ENCODE measurements around the gene SDK2. TPM values are rescaled to one million over a fixed set of nuclear protein-coding genes. Genes with fewer than 3 reads are reported as not detected.

The SDK2 gene
- total and polyA plus RNA-seq, 9 of the 15 experiments (the other 6 are each of a cell fraction or from before 2014, with no cell fraction given): 0.04 TPM; not detected in 8

GRCh38 chr17:73357981-73358380, 286.3 kb downstream of the SDK2 start:
- Histone ChIP-seq H3K4me2 (ENCODE audit: insufficient read depth, low read length) (no peak overlapping the region), H2AFZ (ENCODE audit: low read depth, low read length) (no peak overlapping the region), H3K9me3 (replicated peaks; ENCODE audit: control insufficient read depth, insufficient read depth, low read depth, low read length) (no peaks in the 10 kb centered on the region), H3K9me1 (ENCODE audit: control insufficient read depth, insufficient read depth, low read length) (no peaks in the 10 kb centered on the region), H3K36me3 (ENCODE audit: control insufficient read depth, insufficient read depth, low read length) (no peaks in the 10 kb centered on the region), H3K4me3 (no peak overlapping the region), H3K27me3 (ENCODE audit: control insufficient read depth in 2 of 2, insufficient read depth in 2 of 2, low read length in 2 of 2) (peaks cover 38 to 76% of the 10 kb centered on the region in 2 experiments; a peak in 4 of 5 replicates), H3K27ac (ENCODE audit: extremely low read depth, low read depth, low read length) (no peak overlapping the region), H3K4me1 (replicated peaks in 1 of 2; ENCODE audit: control insufficient read depth in 2 of 2, insufficient read depth in 2 of 2, low read length in 2 of 2) (peaks cover 0 to 10% of the 10 kb centered on the region in 2 experiments; a peak in 2 of 5 replicates), H4K20me1 (replicated peaks; ENCODE audit: control insufficient read depth, insufficient read depth, low read length) (no peaks in the 10 kb centered on the region; the same call in 1 of the 2 replicates), H3K79me2 (ENCODE audit: control insufficient read depth, insufficient read depth, low read length) (no peaks in the 10 kb centered on the region), H3K9ac (ENCODE audit: insufficient read depth in 1 of 2, low read depth in 2 of 2, low read length in 2 of 2) (no peak overlapping the region)
- in situ Hi-C loops (cut with MboI): no loop called here
- FAIRE-seq (no peak), DNase-seq (ENCODE audit: extremely low read depth in 1 of 4, low spot score in 3 of 4) (no peak), ATAC-seq (no peak)
- TF ChIP-seq, protein P1, sequence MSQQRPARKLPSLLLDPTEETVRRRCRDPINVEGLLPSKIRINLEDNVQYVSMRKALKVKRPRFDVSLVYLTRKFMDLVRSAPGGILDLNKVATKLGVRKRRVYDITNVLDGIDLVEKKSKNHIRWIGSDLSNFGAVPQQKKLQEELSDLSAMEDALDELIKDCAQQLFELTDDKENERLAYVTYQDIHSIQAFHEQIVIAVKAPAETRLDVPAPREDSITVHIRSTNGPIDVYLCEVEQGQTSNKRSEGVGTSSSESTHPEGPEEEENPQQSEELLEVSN (IDR thresholded peaks at IDR 0.05; ENCODE audit: borderline replicate concordance in 1 of 2, extremely low read depth in 1 of 2, insufficient read depth in 1 of 2, insufficient read length in 1 of 2, low read depth in 1 of 2, low read length in 1 of 2, poor library complexity in 1 of 2, severe bottlenecking in 1 of 2): no peak
- TF ChIP-seq, protein P2, sequence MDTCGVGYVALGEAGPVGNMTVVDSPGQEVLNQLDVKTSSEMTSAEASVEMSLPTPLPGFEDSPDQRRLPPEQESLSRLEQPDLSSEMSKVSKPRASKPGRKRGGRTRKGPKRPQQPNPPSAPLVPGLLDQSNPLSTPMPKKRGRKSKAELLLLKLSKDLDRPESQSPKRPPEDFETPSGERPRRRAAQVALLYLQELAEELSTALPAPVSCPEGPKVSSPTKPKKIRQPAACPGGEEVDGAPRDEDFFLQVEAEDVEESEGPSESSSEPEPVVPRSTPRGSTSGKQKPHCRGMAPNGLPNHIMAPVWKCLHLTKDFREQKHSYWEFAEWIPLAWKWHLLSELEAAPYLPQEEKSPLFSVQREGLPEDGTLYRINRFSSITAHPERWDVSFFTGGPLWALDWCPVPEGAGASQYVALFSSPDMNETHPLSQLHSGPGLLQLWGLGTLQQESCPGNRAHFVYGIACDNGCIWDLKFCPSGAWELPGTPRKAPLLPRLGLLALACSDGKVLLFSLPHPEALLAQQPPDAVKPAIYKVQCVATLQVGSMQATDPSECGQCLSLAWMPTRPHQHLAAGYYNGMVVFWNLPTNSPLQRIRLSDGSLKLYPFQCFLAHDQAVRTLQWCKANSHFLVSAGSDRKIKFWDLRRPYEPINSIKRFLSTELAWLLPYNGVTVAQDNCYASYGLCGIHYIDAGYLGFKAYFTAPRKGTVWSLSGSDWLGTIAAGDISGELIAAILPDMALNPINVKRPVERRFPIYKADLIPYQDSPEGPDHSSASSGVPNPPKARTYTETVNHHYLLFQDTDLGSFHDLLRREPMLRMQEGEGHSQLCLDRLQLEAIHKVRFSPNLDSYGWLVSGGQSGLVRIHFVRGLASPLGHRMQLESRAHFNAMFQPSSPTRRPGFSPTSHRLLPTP (IDR thresholded peaks at IDR 0.05; ENCODE audit: borderline replicate concordance, extremely low read depth, insufficient read length): no peak
- TF ChIP-seq GABPB1 (CRISPR knock-in tag; IDR thresholded peaks at IDR 0.05) (no peak), KLF1 (tag; IDR thresholded peaks at IDR 0.05) (no peak), TARDBP (IDR thresholded peaks at IDR 0.05) (no peak), L3MBTL2 (IDR thresholded peaks at IDR 0.05) (no peak), STAG1 (CRISPR knock-in tag; IDR thresholded peaks at IDR 0.05; ENCODE audit: borderline replicate concordance) (no peak)
- intact Hi-C loops (cut with micrococcal nuclease): no loop called here
- no TSS peak for BruUV-seq (replicated peaks)
- POLR2A ChIA-PET: no interaction called here
- 4% methylated on average over 15 of the region's 19 CpGs for WGBS (ENCODE audit: insufficient coverage, low coverage, missing lambda C conversion rate)
- CTCF ChIA-PET (ENCODE audit: low intra/inter-chr PET ratio): no interaction called here

Measured in K562 (cell line).